H9 (cell line): ENCODE data around the gene SMU1. TPM values are rescaled to one million over a fixed set of nuclear protein-coding genes. Genes with fewer than 3 reads are reported as not detected.

Experiments
- DNase-seq: peaks from one replicate; pipeline ENCODE4 v3.0.0-alpha.2; 2017
- H2AFZ ChIP-seq: one replicate; pipeline ENCODE4 v1.6.1; 2013; ENCODE audit warnings: mild to moderate bottlenecking, low read length, control low read depth, moderate library complexity
- H2AK5ac ChIP-seq: 2 replicates; pipeline ENCODE4 v1.6.1; 2013; ENCODE audit warnings: low read length, control low read depth, mixed read lengths; ENCODE audit not compliant: insufficient read length
- H2BK120ac ChIP-seq: one replicate; pipeline ENCODE4 v1.6.1; 2013; ENCODE audit warnings: low read depth, mild to moderate bottlenecking, low read length, control low read depth, inconsistent platforms; ENCODE audit not compliant: poor library complexity, severe bottlenecking
- H2BK12ac ChIP-seq: 2 replicates; pipeline ENCODE4 v1.6.1; 2013; ENCODE audit warnings: low read length, control low read depth, mixed read lengths, low read depth; ENCODE audit not compliant: insufficient read length
- H2BK15ac ChIP-seq: 2 replicates; pipeline ENCODE4 v1.6.1; 2013; ENCODE audit warnings: low read depth, low read length, control low read depth
- H2BK20ac ChIP-seq: one replicate; pipeline ENCODE4 v1.6.1; 2013; ENCODE audit warnings: low read depth, mild to moderate bottlenecking, low read length, control low read depth, inconsistent platforms; ENCODE audit not compliant: poor library complexity, severe bottlenecking
- H2BK5ac ChIP-seq: 2 replicates; pipeline ENCODE4 v1.6.1; 2013; ENCODE audit warnings: low read length, control low read depth, mixed read lengths; ENCODE audit not compliant: insufficient read length
- H3K14ac ChIP-seq: 2 replicates; pipeline ENCODE4 v1.6.1; 2013; ENCODE audit warnings: low read length, control low read depth; ENCODE audit not compliant: insufficient read depth
- H3K18ac ChIP-seq: 2 replicates; pipeline ENCODE4 v1.6.1; 2013; ENCODE audit warnings: low read depth, mild to moderate bottlenecking, mixed read lengths, low read length, control low read depth; ENCODE audit not compliant: insufficient read length
- H3K23ac ChIP-seq: 2 replicates; pipeline ENCODE4 v1.6.1; 2013; ENCODE audit warnings: low read length, control low read depth, mixed read lengths, low read depth; ENCODE audit not compliant: insufficient read length
- H3K23me2 ChIP-seq: 2 replicates; pipeline ENCODE4 v1.6.1; 2013; ENCODE audit warnings: low read depth, mild to moderate bottlenecking, mixed read lengths, low read length, control low read depth; ENCODE audit not compliant: insufficient read length, poor library complexity, severe bottlenecking
- H3K27ac ChIP-seq: 2 replicates; pipeline ENCODE4 v1.5.1; 2013; ENCODE audit warnings: low read length, control low read depth, mixed read lengths, low read depth; ENCODE audit not compliant: insufficient read length
- H3K27me3 ChIP-seq: 2 replicates; pipeline ENCODE4 v1.6.1; 2013; ENCODE audit warnings: low read length, control low read depth, inconsistent platforms; ENCODE audit not compliant: insufficient read depth
- H3K4ac ChIP-seq: 2 replicates; pipeline ENCODE4 v1.6.1; 2013; ENCODE audit warnings: low read depth, mild to moderate bottlenecking, control low read depth, inconsistent platforms, low read length, moderate library complexity
- H3K4me1 ChIP-seq: 2 replicates; pipeline ENCODE4 v1.6.1; 2013; ENCODE audit warnings: low read length, control low read depth, inconsistent platforms; ENCODE audit not compliant: insufficient read depth
- H3K4me2 ChIP-seq: 2 replicates; pipeline ENCODE4 v1.6.1; 2013; ENCODE audit warnings: low read length, control low read depth, mixed read lengths; ENCODE audit not compliant: insufficient read length, insufficient read depth
- H3K56ac ChIP-seq: 2 replicates; pipeline ENCODE4 v1.6.1; 2013; ENCODE audit warnings: low read depth, mild to moderate bottlenecking, mixed read lengths, low read length, control low read depth; ENCODE audit not compliant: insufficient read length
- H3K79me1 ChIP-seq: 2 replicates; pipeline ENCODE4 v1.6.1; 2013; ENCODE audit warnings: low read depth, mild to moderate bottlenecking, moderate library complexity, low read length, control low read depth, inconsistent platforms; ENCODE audit not compliant: insufficient read depth, poor library complexity, severe bottlenecking
- H3K79me2 ChIP-seq: 2 replicates; pipeline ENCODE4 v1.6.1; 2013; ENCODE audit warnings: low read length, control low read depth, inconsistent platforms; ENCODE audit not compliant: insufficient read depth
- H3K9ac ChIP-seq: 2 replicates; pipeline ENCODE4 v1.6.1; 2013; ENCODE audit warnings: low read length, control low read depth, mixed read lengths; ENCODE audit not compliant: insufficient read length; ENCODE audit errors: extremely low read depth
- H3K9me3 ChIP-seq: one replicate; pipeline ENCODE4 v1.6.1; 2013; ENCODE audit warnings: low read depth, low read length, inconsistent platforms; ENCODE audit not compliant: control insufficient read depth
- H3T11ph ChIP-seq: one replicate; pipeline ENCODE4 v1.6.1; 2013; ENCODE audit warnings: mild to moderate bottlenecking, low read length, control low read depth, inconsistent platforms
- H4K20me1 ChIP-seq: one replicate; pipeline ENCODE4 v1.6.1; 2013; ENCODE audit not compliant: control insufficient read depth, insufficient read length, insufficient read depth
- H4K5ac ChIP-seq: 2 replicates; pipeline ENCODE4 v1.6.1; 2013; ENCODE audit warnings: low read depth, mild to moderate bottlenecking, mixed read lengths, low read length, control low read depth; ENCODE audit not compliant: insufficient read length
- H4K8ac ChIP-seq: replicated peaks from 2 replicates; pipeline ENCODE4 v1.6.1; 2013; ENCODE audit warnings: low read length, control low read depth, mixed read lengths, low read depth; ENCODE audit not compliant: insufficient read length
- H4K91ac ChIP-seq: 2 replicates; pipeline ENCODE4 v1.6.1; 2013; ENCODE audit warnings: low read depth, mild to moderate bottlenecking, moderate library complexity, mixed read lengths, low read length, control low read depth; ENCODE audit not compliant: insufficient read length
- H3K27ac Mint-ChIP-seq, 3 experiments: 2 replicates in 2 of 3; 3 replicates in 1 of 3; pipeline ENCODE4 v1.8.0; 2020 to 2021; ENCODE audit warnings: mixed read lengths in 3 of 3, mild to moderate bottlenecking in 1 of 3, moderate library complexity in 1 of 3
- H3K27me3 Mint-ChIP-seq: 2 replicates; pipeline ENCODE4 v1.8.0; 2021; ENCODE audit warnings: low read depth, mild to moderate bottlenecking, moderate library complexity, mixed read lengths
- H3K36me3 Mint-ChIP-seq, 3 experiments: 2 replicates in 2 of 3; 3 replicates in 1 of 3; pipeline ENCODE4 v1.8.0; 2020 to 2021; ENCODE audit warnings: low read depth in 3 of 3, mixed read lengths in 3 of 3; ENCODE audit not compliant: insufficient read depth in 1 of 3
- H3K4me1 Mint-ChIP-seq, 2 experiments: 2 replicates each; pipeline ENCODE4 v1.8.0; 2020; ENCODE audit warnings: mixed read lengths in 2 of 2
- H3K4me3 Mint-ChIP-seq, 2 experiments: 2 replicates in 1 of 2; 3 replicates in 1 of 2; pipeline ENCODE4 v1.8.0; 2020 to 2021; ENCODE audit warnings: mild to moderate bottlenecking in 2 of 2, mixed read lengths in 2 of 2, moderate library complexity in 1 of 2
- H3K9me3 Mint-ChIP-seq, 2 experiments: 2 replicates in 1 of 2; 3 replicates in 1 of 2; pipeline ENCODE4 v1.8.0; 2020; ENCODE audit warnings: mild to moderate bottlenecking in 2 of 2, mixed read lengths in 2 of 2, moderate library complexity in 1 of 2
- WGBS: extraction: QIAGEN DNeasy Blood & Tissue Kit; methylation state at CpG from one replicate; pipeline ENCODE4 v1.1.7; 2013; ENCODE audit warnings: missing lambda C conversion rate, low lambda C conversion rate, mixed read lengths; ENCODE audit not compliant: insufficient read length; ENCODE audit errors: extremely low coverage; 5-methylcytosine and 5-hydroxymethylcytosine counted together
- total RNA-seq: library from RNA; stranded (reverse); gene quantifications from 2 replicates; pipeline ENCODE4 v1.2.1, GENCODE V29; 2021
- TF ChIP-seq, protein P1 (sequence below): fragments of 200-600 bp; sonication (generic); conservative IDR thresholded peaks from 3 replicates; pipeline ENCODE4 v1.8.0; 2021; ENCODE audit warnings: antibody characterized with exemption, mild to moderate bottlenecking

SMU1 gene
- total RNA-seq, 1 experiment from 2014 or later = 26.9 TPM

DNA sequence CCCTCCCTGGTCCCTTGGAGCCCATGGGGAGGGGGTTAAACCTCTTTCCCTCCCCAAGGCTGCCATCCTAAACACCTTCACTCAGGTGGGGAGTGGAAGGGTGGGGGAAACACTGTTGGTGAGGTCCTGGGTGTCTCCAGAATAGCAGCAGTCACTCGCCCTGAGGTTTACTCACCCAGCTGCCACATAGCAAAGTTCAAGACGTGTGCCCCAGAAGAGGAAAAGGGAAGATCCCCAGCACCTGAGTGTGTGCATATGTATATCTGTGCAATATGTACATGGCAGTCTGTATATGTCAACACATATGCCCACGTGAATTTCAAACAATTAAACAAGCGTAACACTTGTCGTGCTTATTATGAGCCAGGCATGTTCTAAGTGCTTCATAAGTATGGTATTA is 31.3 kb upstream of the SMU1 start:
- no peak overlapping the region for H2BK12ac ChIP-seq
- no peak overlapping the region for H3K9ac ChIP-seq
- H4K5ac ChIP-seq = no peak overlapping the region
- no peak overlapping the region for H3K4me3 Mint-ChIP-seq
- H4K8ac ChIP-seq = no peak overlapping the region
- no peak overlapping the region for H3K18ac ChIP-seq
- H3K27ac ChIP-seq = no peak overlapping the region
- no peaks in the 10 kb centered on the region for H3K27me3 ChIP-seq
- H3K27me3 Mint-ChIP-seq = no peaks in the 10 kb centered on the region; the same call in 1 of the 2 replicates
- no peaks in the 10 kb centered on the region for H3K36me3 Mint-ChIP-seq
- H3K79me2 ChIP-seq = no peaks in the 10 kb centered on the region
- H2BK120ac ChIP-seq = no peak overlapping the region
- H3K4ac ChIP-seq = no peak overlapping the region
- no peak overlapping the region for H2AK5ac ChIP-seq
- no peak overlapping the region for H3K56ac ChIP-seq
- H3K9me3 ChIP-seq = no peaks in the 10 kb centered on the region
- TF ChIP-seq, protein P1, sequence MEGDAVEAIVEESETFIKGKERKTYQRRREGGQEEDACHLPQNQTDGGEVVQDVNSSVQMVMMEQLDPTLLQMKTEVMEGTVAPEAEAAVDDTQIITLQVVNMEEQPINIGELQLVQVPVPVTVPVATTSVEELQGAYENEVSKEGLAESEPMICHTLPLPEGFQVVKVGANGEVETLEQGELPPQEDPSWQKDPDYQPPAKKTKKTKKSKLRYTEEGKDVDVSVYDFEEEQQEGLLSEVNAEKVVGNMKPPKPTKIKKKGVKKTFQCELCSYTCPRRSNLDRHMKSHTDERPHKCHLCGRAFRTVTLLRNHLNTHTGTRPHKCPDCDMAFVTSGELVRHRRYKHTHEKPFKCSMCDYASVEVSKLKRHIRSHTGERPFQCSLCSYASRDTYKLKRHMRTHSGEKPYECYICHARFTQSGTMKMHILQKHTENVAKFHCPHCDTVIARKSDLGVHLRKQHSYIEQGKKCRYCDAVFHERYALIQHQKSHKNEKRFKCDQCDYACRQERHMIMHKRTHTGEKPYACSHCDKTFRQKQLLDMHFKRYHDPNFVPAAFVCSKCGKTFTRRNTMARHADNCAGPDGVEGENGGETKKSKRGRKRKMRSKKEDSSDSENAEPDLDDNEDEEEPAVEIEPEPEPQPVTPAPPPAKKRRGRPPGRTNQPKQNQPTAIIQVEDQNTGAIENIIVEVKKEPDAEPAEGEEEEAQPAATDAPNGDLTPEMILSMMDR = no peak
- no peaks in the 10 kb centered on the region for H4K20me1 ChIP-seq
- no peak overlapping the region for H2AFZ ChIP-seq
- no peak overlapping the region for H3K14ac ChIP-seq
- H2BK15ac ChIP-seq = no peak overlapping the region
- no peaks in the 10 kb centered on the region for H3K79me1 ChIP-seq
- 0 out of 7 replicates have a peak overlapping the region, but pooled peaks of 1 of the 3 experiments have one; percentile 76 for H3K27ac Mint-ChIP-seq
- H3K4me1 ChIP-seq = no peaks in the 10 kb centered on the region; the same call in 1 of the 2 replicates
- H3K4me1 Mint-ChIP-seq = peaks cover 28 to 41% of the 10 kb centered on the region in 2 experiments
- no peak overlapping the region for H3T11ph ChIP-seq
- no peaks in the 10 kb centered on the region for H3K23me2 ChIP-seq
- no peak overlapping the region for H3K4me2 ChIP-seq
- no peak overlapping the region for H2BK5ac ChIP-seq
- H4K91ac ChIP-seq = no peak overlapping the region
- no peak overlapping the region for H2BK20ac ChIP-seq
- DNase-seq = no peak
- no peaks in the 10 kb centered on the region for H3K9me3 Mint-ChIP-seq
- H3K23ac ChIP-seq = no peak overlapping the region
- WGBS = no CpG with 5 or more reads among the region's 5 CpGs
